GM12864 (cell line): ENCODE measurements around the gene INTS4.

ENCODE experiments used
- DNase-seq: peaks from one replicate; pipeline ENCODE4 v3.0.0-alpha.2; 2011; ENCODE audit warnings: low read depth
- H3K4me3 ChIP-seq: 2 replicates; pipeline ENCODE4 v1.5.1; 2011; ENCODE audit warnings: mild to moderate bottlenecking, low read depth, low read length, control low read depth
- TF ChIP-seq, protein P1 (sequence below): IDR thresholded peaks from 2 replicates; pipeline ENCODE4 v1.5.1; 2011; ENCODE audit warnings: low read depth, mild to moderate bottlenecking, moderate library complexity, low read length, control low read depth, inconsistent platforms; ENCODE audit errors: missing control alignments

The INTS4 gene

DNA sequence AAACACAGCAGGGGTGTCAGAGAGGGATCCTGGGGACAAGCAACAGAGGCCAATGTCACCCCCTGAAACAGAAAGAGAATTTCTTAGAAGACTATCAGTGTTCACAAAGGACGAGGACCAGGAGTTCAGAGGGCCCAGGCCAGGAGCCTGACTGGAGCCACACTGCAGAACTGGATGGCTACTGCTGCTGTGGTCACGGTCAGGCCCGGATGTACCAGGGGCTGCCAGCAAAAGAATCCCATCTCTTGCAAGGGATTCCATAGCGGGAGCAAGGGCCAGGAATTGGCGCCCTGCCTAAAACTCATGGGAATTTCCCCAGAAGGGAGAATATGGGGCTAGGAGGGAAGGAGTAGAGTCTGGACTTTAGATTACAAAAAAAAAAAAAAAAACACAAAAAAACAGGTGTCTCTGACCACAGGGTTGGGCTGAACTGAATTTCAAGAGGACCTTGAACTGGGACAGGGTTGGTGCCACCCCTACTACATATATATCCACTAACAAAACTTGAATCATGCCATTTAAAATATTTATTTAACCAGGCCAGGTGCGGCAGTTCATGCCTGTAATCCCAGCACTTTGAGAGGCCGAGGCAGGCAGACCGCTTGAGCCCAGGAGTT lies 44.3 kb upstream of the INTS4 start:
- DNase-seq = no peak
- no peak overlapping the region for H3K4me3 ChIP-seq
- TF ChIP-seq, protein P1, sequence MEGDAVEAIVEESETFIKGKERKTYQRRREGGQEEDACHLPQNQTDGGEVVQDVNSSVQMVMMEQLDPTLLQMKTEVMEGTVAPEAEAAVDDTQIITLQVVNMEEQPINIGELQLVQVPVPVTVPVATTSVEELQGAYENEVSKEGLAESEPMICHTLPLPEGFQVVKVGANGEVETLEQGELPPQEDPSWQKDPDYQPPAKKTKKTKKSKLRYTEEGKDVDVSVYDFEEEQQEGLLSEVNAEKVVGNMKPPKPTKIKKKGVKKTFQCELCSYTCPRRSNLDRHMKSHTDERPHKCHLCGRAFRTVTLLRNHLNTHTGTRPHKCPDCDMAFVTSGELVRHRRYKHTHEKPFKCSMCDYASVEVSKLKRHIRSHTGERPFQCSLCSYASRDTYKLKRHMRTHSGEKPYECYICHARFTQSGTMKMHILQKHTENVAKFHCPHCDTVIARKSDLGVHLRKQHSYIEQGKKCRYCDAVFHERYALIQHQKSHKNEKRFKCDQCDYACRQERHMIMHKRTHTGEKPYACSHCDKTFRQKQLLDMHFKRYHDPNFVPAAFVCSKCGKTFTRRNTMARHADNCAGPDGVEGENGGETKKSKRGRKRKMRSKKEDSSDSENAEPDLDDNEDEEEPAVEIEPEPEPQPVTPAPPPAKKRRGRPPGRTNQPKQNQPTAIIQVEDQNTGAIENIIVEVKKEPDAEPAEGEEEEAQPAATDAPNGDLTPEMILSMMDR = no peak

DNA sequence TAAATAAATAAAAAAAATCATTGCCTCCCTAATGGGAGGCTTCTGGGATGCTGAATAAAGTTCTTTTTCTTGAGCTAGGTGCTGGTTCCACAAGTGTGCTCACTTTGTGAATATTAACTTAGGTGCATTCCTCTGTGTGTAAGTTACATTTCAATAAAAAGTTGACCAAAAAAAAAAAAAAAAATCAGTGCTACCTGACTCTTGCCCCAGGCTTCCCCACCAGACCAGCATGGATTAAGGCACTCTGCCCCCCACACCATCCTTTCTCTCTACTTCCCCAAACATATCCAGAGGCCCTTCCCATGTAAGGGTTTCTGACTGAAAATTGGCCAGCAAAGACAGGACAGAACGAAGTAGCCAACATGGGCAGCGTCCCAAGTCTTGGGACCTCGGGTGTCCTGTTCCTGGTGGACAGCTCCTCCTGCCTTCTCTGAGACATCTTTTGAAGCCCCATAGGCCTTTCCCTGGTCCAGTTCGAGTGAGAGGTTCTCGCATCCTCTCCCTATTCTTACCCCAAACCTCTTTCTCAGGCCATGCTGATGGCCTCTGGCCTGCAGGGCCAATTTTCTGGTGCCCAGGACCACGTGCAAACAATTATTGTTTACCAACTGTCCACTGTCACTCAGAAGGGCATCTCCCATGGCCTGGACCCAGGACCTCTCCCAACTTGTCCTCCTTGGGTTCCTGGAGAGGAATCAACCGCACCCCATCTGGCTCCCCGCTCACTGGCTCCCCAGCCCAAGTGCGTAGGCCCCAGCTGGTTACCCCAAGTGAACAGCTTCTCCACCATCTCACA lies 43.6 kb upstream of the INTS4 start:
- TF ChIP-seq, protein P1 = no peak
- no peak overlapping the region for H3K4me3 ChIP-seq
- DNase-seq = no peak

DNA sequence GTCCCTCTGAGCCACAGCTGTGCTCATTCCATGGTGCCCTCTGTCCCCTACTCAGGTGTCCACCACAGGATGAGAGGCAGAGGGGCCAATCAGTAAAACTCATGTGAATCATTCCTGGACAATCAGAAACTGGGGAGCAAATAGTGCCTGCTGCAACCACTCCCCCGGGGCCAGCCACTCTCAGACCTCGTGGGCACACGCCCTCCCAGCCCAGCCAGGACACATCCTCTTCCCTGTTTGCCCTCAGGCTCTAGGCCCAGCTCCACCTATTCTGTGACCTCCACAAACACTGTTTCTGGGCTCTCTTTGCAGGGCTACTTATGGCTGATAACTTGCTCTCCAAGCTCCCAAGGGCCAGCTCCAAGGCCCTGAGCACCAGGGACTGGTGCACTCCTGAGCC lies 42.6 kb upstream of the INTS4 start:
- no peak for DNase-seq
- TF ChIP-seq, protein P1 = no peak

DNA sequence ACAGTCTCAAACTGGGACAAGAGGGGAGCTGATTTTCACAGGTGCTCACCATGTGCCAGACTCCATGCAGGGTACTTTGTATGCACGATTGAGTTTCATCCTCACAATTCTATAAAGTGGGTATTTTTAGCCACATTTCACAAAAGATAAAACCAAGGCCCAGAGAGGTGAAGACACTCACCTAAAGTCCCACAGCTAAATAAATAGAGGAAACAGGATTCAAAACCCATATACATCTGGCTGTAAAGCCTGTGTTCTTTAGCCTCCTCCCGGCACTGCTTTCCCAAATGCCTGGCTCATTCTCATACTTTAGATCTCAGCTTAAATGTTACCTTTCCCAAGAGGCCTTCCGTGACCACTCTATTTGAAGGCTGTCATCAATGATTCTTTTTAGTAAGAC lies 41.8 kb upstream of the INTS4 start:
- no peak overlapping the region for H3K4me3 ChIP-seq

More for the DNA sequence above, 42.6 kb upstream of the INTS4 start:
- H3K4me3 ChIP-seq = no peak overlapping the region

DNA sequence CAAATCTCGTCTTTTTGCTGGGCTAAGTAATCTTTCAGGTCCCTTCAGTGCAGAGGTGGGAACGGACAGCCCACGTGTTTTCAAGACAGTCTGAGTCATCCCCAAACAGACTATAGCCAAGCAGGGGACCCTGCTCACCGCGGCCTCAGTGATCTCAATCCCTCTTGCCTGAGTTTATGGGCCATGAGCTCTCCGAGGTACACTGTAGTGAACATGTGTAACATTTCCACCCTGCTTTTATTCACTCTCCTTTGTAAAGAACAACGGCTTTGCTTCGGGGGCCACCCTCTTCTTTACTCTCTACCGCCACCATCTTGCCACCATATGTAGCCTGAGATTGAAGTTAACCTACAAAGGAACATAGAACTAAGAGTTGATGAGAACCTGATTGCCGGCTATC lies 40.2 kb upstream of the INTS4 start:
- no peak for DNase-seq
- TF ChIP-seq, protein P1 = no peak
- H3K4me3 ChIP-seq = no peak overlapping the region

More for the DNA sequence above, 41.8 kb upstream of the INTS4 start:
- TF ChIP-seq, protein P1 = no peak
- no peak for DNase-seq

DNA sequence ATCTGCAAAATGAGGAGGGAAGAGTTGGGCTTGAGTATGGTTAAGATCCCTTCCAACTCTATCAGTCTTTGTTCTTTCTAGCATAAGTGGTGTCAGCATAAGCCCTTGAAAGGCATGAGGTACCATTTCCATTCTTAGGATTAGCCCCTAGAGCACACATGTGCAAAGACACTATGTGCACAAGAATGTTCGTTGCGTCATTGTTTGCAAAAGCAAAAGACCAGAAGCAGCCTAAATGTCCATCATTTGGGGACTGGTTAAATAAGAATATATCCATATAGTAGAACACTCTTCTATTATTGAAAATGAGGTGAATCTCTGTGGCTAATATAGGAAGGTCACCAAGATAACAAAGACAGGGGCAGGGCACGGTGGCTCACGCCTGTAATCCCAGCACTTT lies 38.6 kb upstream of the INTS4 start:
- H3K4me3 ChIP-seq = no peak overlapping the region
- TF ChIP-seq, protein P1 = no peak
- no peak for DNase-seq

DNA sequence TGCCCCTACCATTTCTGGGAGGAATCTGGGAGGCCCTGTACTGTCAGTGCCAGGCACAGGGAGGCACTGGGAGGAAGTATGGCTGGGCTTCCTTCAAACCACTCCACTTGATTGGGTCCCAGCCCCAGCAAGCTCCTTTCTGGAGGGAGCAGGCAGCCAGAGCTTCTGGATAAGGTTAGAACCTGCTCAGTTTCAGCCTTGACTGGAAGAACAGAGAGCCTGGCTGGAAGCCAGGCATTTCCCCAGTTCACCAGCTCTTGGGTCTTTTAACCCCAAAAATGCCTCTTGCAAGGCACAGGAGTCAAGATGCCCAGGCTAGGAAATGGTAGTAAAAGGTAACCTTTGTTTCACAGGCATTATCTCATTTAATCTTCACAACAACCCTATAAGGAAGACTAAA lies 37.6 kb upstream of the INTS4 start:
- H3K4me3 ChIP-seq = no peak overlapping the region
- DNase-seq = no peak
- TF ChIP-seq, protein P1 = no peak
